Esophagus muscularis mucosa (tissue), 4 donors: ENCODE data around the gene SV2B. TPM values are rescaled to one million over a fixed set of nuclear protein-coding genes. Genes with fewer than 3 reads are reported as not detected.

Experiments used
- DNase-seq: peaks from one replicate; pipeline ENCODE4 v3.0.0-alpha.2; 2017; ENCODE audit errors: extremely low spot score
- H3K27ac ChIP-seq, 4 donors: fragments of 200-600 bp; sonication (generic); replicated peaks in 1 of 4; 1 replicate in 3 of 4; 2 replicates in 1 of 4; pipeline ENCODE4 v1.5.1; 2016 to 2019; ENCODE audit warnings: mild to moderate bottlenecking in 1 of 4
- H3K27me3 ChIP-seq, 4 donors: fragments of 200-600 bp; sonication (generic); one replicate each; pipeline versions ENCODE4 v1.5.1 to v1.6.0; 2016 to 2019
- H3K36me3 ChIP-seq, 4 donors: fragments of 200-600 bp; sonication (generic); one replicate each; pipeline ENCODE4 v1.5.1; 2016 to 2019
- H3K4me1 ChIP-seq, 4 donors: fragments of 200-600 bp; sonication (generic); one replicate each; pipeline ENCODE4 v1.5.1; 2016 to 2019
- H3K4me3 ChIP-seq, 4 donors: fragments of 200-600 bp; sonication (generic); 1 replicate in 2 of 4; 2 replicates in 2 of 4; pipeline ENCODE4 v1.5.1; 2016 to 2019; ENCODE audit warnings: mild to moderate bottlenecking in 4 of 4, moderate library complexity in 1 of 4
- H3K9me3 ChIP-seq, 4 donors: fragments of 200-600 bp; sonication (generic); 1 replicate in 3 of 4; 2 replicates in 1 of 4; pipeline ENCODE4 v1.5.1; 2016 to 2019
- CTCF ChIP-seq, 3 experiments: fragments of 200-600 bp in 2 of 3; fragments of 450-650 bp in 1 of 3; sonication (generic) in 2 of 3; IDR thresholded peaks; one replicate each; pipeline ENCODE4 v1.5.1; 2017 to 2019; ENCODE audit warnings: antibody characterized with exemption in 3 of 3, mild to moderate bottlenecking in 2 of 3, moderate library complexity in 1 of 3
- EP300 ChIP-seq: sonication (generic); formaldehyde crosslinking; IDR thresholded peaks from one replicate; pipeline ENCODE4 v1.6.1; 2017; ENCODE audit warnings: antibody characterized with exemption
- POLR2A ChIP-seq: fragments of 450-650 bp; IDR thresholded peaks from one replicate; pipeline ENCODE4 v1.6.1; 2017; ENCODE audit warnings: antibody characterized with exemption, moderate library complexity, mild to moderate bottlenecking, low read depth
- POLR2AphosphoS5 ChIP-seq, 2 donors: sonication (generic); formaldehyde crosslinking; IDR thresholded peaks; one replicate each; pipeline ENCODE4 v1.6.1; 2017; ENCODE audit warnings: antibody characterized with exemption in 2 of 2
- WGBS: methylation state at CpG from one replicate; pipeline ENCODE4 v1.1.5; 2018; 5-methylcytosine and 5-hydroxymethylcytosine counted together
- intact Hi-C: fragments of 100-400 bp; cut with DNase I; formaldehyde crosslinking; loops from one replicate; pipeline ENCODE4 v1.15.1; 2023
- total RNA-seq, 4 donors: library from RNA; depleted of rRNA; stranded (reverse); fragments of >200 nt; gene quantifications; one replicate each; pipeline versions ENCODE4 v1.1.0 to v1.2.1, GENCODE V29; 2016

The SV2B gene
- total RNA-seq, 4 donors from 2014 or later, result 1.9 to 3.0 (median 2.1) TPM

GRCh38 chr15:91192690-91193377 is 92.8 kb downstream of the SV2B start:
- peak; percentile 62 for DNase-seq
- H3K27me3 ChIP-seq, result peaks cover 0 to 4% (median 2%) of the 10 kb centered on the region in 4 donors
- TF ChIP-seq POLR2A (no peak), EP300 (no peak), CTCF (IDR thresholded peaks at IDR 0.05) (no peak), POLR2AphosphoS5 (IDR thresholded peaks at IDR 0.05) (no peak)
- intact Hi-C loops, result no loop called here
- 82% methylated on average over 11 of the region's 11 CpGs for WGBS
- no peaks in the 10 kb centered on the region for H3K36me3 ChIP-seq
- H3K27ac ChIP-seq, result no peak overlapping the region
- no peak overlapping the region for H3K4me3 ChIP-seq
- no peaks in the 10 kb centered on the region for H3K9me3 ChIP-seq
- no peaks in the 10 kb centered on the region for H3K4me1 ChIP-seq

GRCh38 chr15:91193378-91193720 is 93.3 kb downstream of the SV2B start:
- Histone ChIP-seq H3K36me3 (no peaks in the 10 kb centered on the region), H3K9me3 (no peaks in the 10 kb centered on the region), H3K4me1 (no peaks in the 10 kb centered on the region), H3K27me3 (peaks cover 0 to 4% (median 2%) of the 10 kb centered on the region in 4 donors), H3K27ac (no peak overlapping the region), H3K4me3 (no peak overlapping the region)
- intact Hi-C loops, result no loop called here
- TF ChIP-seq POLR2AphosphoS5 (IDR thresholded peaks at IDR 0.05), result no peak
- TF ChIP-seq POLR2A, result no peak
- no peak for DNase-seq
- WGBS, result 53% methylated on average over 2 of the region's 2 CpGs

GRCh38 chr15:91196127-91196526 is 96.1 kb downstream of the SV2B start:
- DNase-seq, result no peak
- H3K27ac ChIP-seq, result no peak overlapping the region
- no peaks in the 10 kb centered on the region for H3K9me3 ChIP-seq
- H3K4me3 ChIP-seq, result no peak overlapping the region
- H3K27me3 ChIP-seq, result peaks cover 0 to 4% (median 2%) of the 10 kb centered on the region in 4 donors
- 81% methylated on average over 4 of the region's 4 CpGs for WGBS
- H3K4me1 ChIP-seq, result no peaks in the 10 kb centered on the region
- TF ChIP-seq POLR2A (no peak), EP300 (no peak), CTCF (IDR thresholded peaks at IDR 0.05) (no peak), POLR2AphosphoS5 (IDR thresholded peaks at IDR 0.05) (no peak)
- intact Hi-C loops, result no loop called here
- no peaks in the 10 kb centered on the region for H3K36me3 ChIP-seq

GRCh38 chr15:91196768-91197167 is 96.7 kb downstream of the SV2B start:
- Histone ChIP-seq H3K4me1 (no peaks in the 10 kb centered on the region), H3K9me3 (no peaks in the 10 kb centered on the region), H3K36me3 (no peaks in the 10 kb centered on the region), H3K4me3 (no peak overlapping the region), H3K27me3 (peaks cover 0 to 4% (median 2%) of the 10 kb centered on the region in 4 donors), H3K27ac (no peak overlapping the region)
- TF ChIP-seq CTCF (IDR thresholded peaks at IDR 0.05), result no peak
- TF ChIP-seq POLR2A, result no peak
- no peak for TF ChIP-seq EP300
- no peak for TF ChIP-seq POLR2AphosphoS5 (IDR thresholded peaks at IDR 0.05)
- intact Hi-C loops, result no loop called here
- no peak for DNase-seq
- WGBS, result 77% methylated on average over 5 of the region's 5 CpGs

GRCh38 chr15:91199511-91199910 is 99.5 kb downstream of the SV2B start:
- H3K9me3 ChIP-seq, result no peaks in the 10 kb centered on the region
- no peaks in the 10 kb centered on the region for H3K4me1 ChIP-seq
- no peak overlapping the region for H3K27ac ChIP-seq
- no peak for DNase-seq
- H3K27me3 ChIP-seq, result peaks cover 0 to 3% (median 0%) of the 10 kb centered on the region in 4 donors
- no peaks in the 10 kb centered on the region for H3K36me3 ChIP-seq
- H3K4me3 ChIP-seq, result no peak overlapping the region
- no peak for TF ChIP-seq EP300
- no peak for TF ChIP-seq POLR2A
- no peak for TF ChIP-seq POLR2AphosphoS5 (IDR thresholded peaks at IDR 0.05)
- no peak for TF ChIP-seq CTCF (IDR thresholded peaks at IDR 0.05)
- intact Hi-C loops, result no loop called here
- WGBS, result 93% methylated on average over 5 of the region's 7 CpGs
